ENCODE measurements around the gene CFAP100.

CFAP100 gene

GRCh38 chr3:126406389-126407296 lies 11.9 kb downstream of the CFAP100 start:
- no peak for DNase-seq

- DNase-seq = no peak
Observed at GRCh38 chr3:126407412-126408044, 12.8 kb downstream of the CFAP100 start.

GRCh38 chr3:126408099-126408498 lies 13.4 kb downstream of the CFAP100 start:
- DNase-seq = no peak

GRCh38 chr3:126412841-126413692 lies 18.4 kb downstream of the CFAP100 start:
- DNase-seq = no peak

- no peak for DNase-seq
Observed at GRCh38 chr3:126413693-126414080, 19.0 kb downstream of the CFAP100 start.

GRCh38 chr3:126414406-126414805 lies 19.7 kb downstream of the CFAP100 start:
- DNase-seq = no peak

- DNase-seq = no peak
Observed at GRCh38 chr3:126414961-126415660, 20.4 kb downstream of the CFAP100 start.

GRCh38 chr3:126415661-126416591 lies 21.2 kb downstream of the CFAP100 start:
- no peak for DNase-seq

GRCh38 chr3:126416943-126417342 lies 22.2 kb downstream of the CFAP100 start:
- no peak for DNase-seq

- no peak for DNase-seq
Observed at GRCh38 chr3:126417515-126417914, 22.8 kb downstream of the CFAP100 start.

- no peak for DNase-seq
Observed at GRCh38 chr3:126417981-126418530, 23.3 kb downstream of the CFAP100 start.

- no peak for DNase-seq
Observed at GRCh38 chr3:126418661-126419131, 24.0 kb downstream of the CFAP100 start.

- no peak for DNase-seq
Observed at GRCh38 chr3:126419151-126419703, 24.5 kb downstream of the CFAP100 start.

GRCh38 chr3:126419886-126420786 lies 25.4 kb downstream of the CFAP100 start:
- no peak for DNase-seq

GRCh38 chr3:126421573-126422119 lies 26.9 kb downstream of the CFAP100 start:
- DNase-seq = no peak

- no peak for DNase-seq
Observed at GRCh38 chr3:126422121-126422520, 27.4 kb downstream of the CFAP100 start.

- DNase-seq = no peak
Observed at GRCh38 chr3:126422571-126423091, 27.9 kb downstream of the CFAP100 start.

GRCh38 chr3:126423191-126424038 lies 28.7 kb downstream of the CFAP100 start:
- DNase-seq = no peak

Data from bone marrow (tissue), 2 donors.